K562 (cell line): ENCODE results near the gene ACSM2B. TPM values are rescaled to one million over a fixed set of nuclear protein-coding genes. Genes with fewer than 3 reads are reported as not detected.
"Not testable (repeated sequence)": the region's sequence is repeated elsewhere in the genome, so short reads cannot be mapped to it uniquely, and the experiment has no call there.

Source experiments
- ATAC-seq: fragments of 200-7000 bp; cut with Tn5 transposase; 3 replicates; pipeline ENCODE4 v1.9.1; 2020; ENCODE audit warnings: moderate library complexity
- BruUV-seq: library from RNA; stranded (reverse); fragments of 400-500 nt; replicated peaks from 2 replicates; lab custom pipeline; 2021; lab: Mats Ljungman, UMichigan
- CTCF ChIA-PET: fragments of 300-600 bp; formaldehyde crosslinking; extraction: SDS; loops from one replicate; lab custom pipeline; 2021; ENCODE audit warnings: low intra/inter-chr PET ratio; lab: Yijun Ruan, JAX
- POLR2A ChIA-PET: fragments of 300-600, 350-650 bp; sonication (Branson Sonifier 250); formaldehyde crosslinking; extraction: SDS; loops from one replicate; lab custom pipeline; 2021; ENCODE audit warnings: antibody characterized with exemption, inconsistent platforms; lab: Yijun Ruan, JAX
- DNase-seq, 4 experiments: peaks; one replicate each; pipeline versions ENCODE4 v3.0.0 to v3.0.0-alpha.2; 2011 to 2018; ENCODE audit warnings: low spot score in 3 of 4, mixed read lengths in 3 of 4; ENCODE audit errors: extremely low read depth in 1 of 4
- FAIRE-seq: peaks from 2 replicates; lab custom pipeline; 2011; peaks lifted over from hg19 to GRCh38; lab: Jason Lieb, UNC
- H2AFZ ChIP-seq: 2 replicates; pipeline ENCODE4 v1.6.0; 2011; ENCODE audit warnings: low read depth, low read length, control low read depth, inconsistent platforms
- H3K27ac ChIP-seq: fragments of 200-600 bp; 3 replicates; pipeline ENCODE4 v1.8.0; 2011; ENCODE audit warnings: low read depth, mild to moderate bottlenecking, control low read depth, inconsistent platforms, low read length, moderate library complexity, mixed read lengths; ENCODE audit errors: extremely low read depth
- H3K27me3 ChIP-seq, 2 experiments: fragments of 300-600 bp in 1 of 2; 2 replicates in 1 of 2; 3 replicates in 1 of 2; pipeline versions ENCODE4 v1.6.0 to v1.8.0; 2011; ENCODE audit warnings: inconsistent platforms in 2 of 2, low read length in 2 of 2, mild to moderate bottlenecking in 1 of 2, mixed read lengths in 1 of 2, moderate library complexity in 1 of 2; ENCODE audit not compliant: control insufficient read depth in 2 of 2, insufficient read depth in 2 of 2
- H3K36me3 ChIP-seq: fragments of 300-600 bp; 3 replicates; pipeline ENCODE4 v1.8.0; 2011; ENCODE audit warnings: mild to moderate bottlenecking, low read length, inconsistent platforms; ENCODE audit not compliant: control insufficient read depth, insufficient read depth
- H3K4me1 ChIP-seq, 2 experiments: fragments of 200-600 bp in 1 of 2; replicated peaks in 1 of 2; 2 replicates in 1 of 2; 3 replicates in 1 of 2; pipeline versions ENCODE4 v1.5.1 to v1.8.0; 2011; ENCODE audit warnings: inconsistent platforms in 2 of 2, low read length in 2 of 2, mild to moderate bottlenecking in 1 of 2, mixed read lengths in 1 of 2, moderate library complexity in 1 of 2; ENCODE audit not compliant: control insufficient read depth in 2 of 2, insufficient read depth in 2 of 2
- H3K4me2 ChIP-seq: 2 replicates; pipeline ENCODE4 v1.6.1; 2011; ENCODE audit warnings: low read length, control low read depth, inconsistent platforms, mixed read lengths; ENCODE audit not compliant: insufficient read depth
- H3K4me3 ChIP-seq: fragments of 200-600 bp; sonication (generic), shearing (Covaris generic); 2 replicates; pipeline ENCODE4 v1.5.1; 2016; ENCODE audit warnings: control low read depth, inconsistent platforms
- H3K79me2 ChIP-seq: fragments of 200-600 bp; 3 replicates; pipeline ENCODE4 v1.8.0; 2011; ENCODE audit warnings: low read length, inconsistent platforms; ENCODE audit not compliant: control insufficient read depth, insufficient read depth
- H3K9ac ChIP-seq, 2 experiments: 2 replicates each; pipeline versions ENCODE4 v1.6.0 to v1.6.1; 2011; ENCODE audit warnings: low read depth in 2 of 2, low read length in 2 of 2, control low read depth in 1 of 2, inconsistent platforms in 1 of 2, mild to moderate bottlenecking in 1 of 2, mixed read lengths in 1 of 2; ENCODE audit not compliant: insufficient read depth in 1 of 2
- H3K9me1 ChIP-seq: one replicate; pipeline ENCODE4 v1.6.0; 2011; ENCODE audit warnings: inconsistent platforms, mild to moderate bottlenecking, low read length, moderate library complexity; ENCODE audit not compliant: control insufficient read depth, insufficient read depth
- H3K9me3 ChIP-seq: replicated peaks from 2 replicates; pipeline ENCODE4 v1.5.1; 2011; ENCODE audit warnings: low read depth, low read length, inconsistent platforms; ENCODE audit not compliant: control insufficient read depth, insufficient read depth
- H4K20me1 ChIP-seq: replicated peaks from 2 replicates; pipeline ENCODE4 v1.6.1; 2011; ENCODE audit warnings: low read length, inconsistent platforms, mixed read lengths; ENCODE audit not compliant: control insufficient read depth, insufficient read depth
- ELF1 ChIP-seq: fragments of 200-800 bp; sonication (Bioruptor generic); IDR thresholded peaks from 2 replicates; pipeline ENCODE4 v1.6.1; 2016; ENCODE audit warnings: missing genetic modification characterization, missing compliant biosample characterization
- ETV5 ChIP-seq: sonication (generic); formaldehyde crosslinking; IDR thresholded peaks from 2 replicates; pipeline ENCODE4 v1.4.0; 2020; ENCODE audit warnings: low read depth, mild to moderate bottlenecking, missing genetic modification reagents
- GABPA ChIP-seq: fragments of 200-800 bp; sonication (Bioruptor generic); conservative IDR thresholded peaks from 2 replicates; pipeline ENCODE4 v1.6.1; 2016; ENCODE audit warnings: low read depth, missing genetic modification characterization, missing compliant biosample characterization
- HLTF ChIP-seq: fragments of 450-650 bp; IDR thresholded peaks from 2 replicates; pipeline ENCODE4 v1.6.1; 2016
- NFIC ChIP-seq: fragments of 450-650 bp; IDR thresholded peaks from 2 replicates; pipeline ENCODE4 v1.6.1; 2017; ENCODE audit warnings: mild to moderate bottlenecking, inconsistent platforms
- NR2C2 ChIP-seq, 2 experiments: fragments of 200-800 bp in 1 of 2; sonication (Bioruptor generic) in 1 of 2; sonication (generic) in 1 of 2; formaldehyde crosslinking in 1 of 2; IDR thresholded peaks; 2 replicates each; pipeline versions ENCODE4 v1.6.1 to v1.8.0; 2016 to 2022; ENCODE audit warnings: mild to moderate bottlenecking in 1 of 2, missing compliant biosample characterization in 1 of 2, missing genetic modification characterization in 1 of 2, missing genetic modification reagents in 1 of 2
- TAF9B ChIP-seq: fragments of 450-650 bp; IDR thresholded peaks from 2 replicates; pipeline ENCODE4 v1.6.1; 2018; ENCODE audit warnings: mild to moderate bottlenecking; ENCODE audit not compliant: partially characterized antibody
- ZC3H11A ChIP-seq: IDR thresholded peaks from 2 replicates; pipeline ENCODE4 v1.6.1; 2012; ENCODE audit warnings: low read depth, low read length, improper control_type of control experiment
- ZNF212 ChIP-seq: fragments of 450-650 bp; formaldehyde crosslinking; IDR thresholded peaks from 2 replicates; pipeline ENCODE4 v1.4.0; 2020; ENCODE audit warnings: mild to moderate bottlenecking
- ZNF512 ChIP-seq: IDR thresholded peaks from 2 replicates; pipeline ENCODE4 v1.6.1; 2016; ENCODE audit warnings: missing genetic modification characterization, missing compliant biosample characterization
- WGBS: fragments of 100-300 bp; shearing (Covaris generic); methylation state at CpG from one replicate; pipeline ENCODE4 v1.1.6; 2016; ENCODE audit warnings: low coverage, mixed read lengths; ENCODE audit not compliant: insufficient coverage; ENCODE audit errors: missing lambda C conversion rate; 5-methylcytosine and 5-hydroxymethylcytosine counted together
- in situ Hi-C: fragments of 300-500 bp; cut with MboI; formaldehyde crosslinking; loops from 4 replicates; pipeline ENCODE4 v1.15.0; 2018; ENCODE audit warnings: inconsistent platforms, mixed read lengths
- intact Hi-C: fragments of 100-400 bp; cut with micrococcal nuclease; formaldehyde crosslinking; loops from 2 replicates; pipeline ENCODE4 v1.14.2; 2022
- polyA plus RNA-seq, 8 experiments: library from polyadenylated mRNA; depleted of rRNA in 4 of 8; stranded (reverse) in 5 of 8; unstranded in 3 of 8; fragments of >200 nt; fragmentation: Nextera tagmentation in 2 of 8; fragmentation: Illumina TruSeq in 1 of 8; extraction: Ambion mirVana in 2 of 8; extraction: Trizol in 1 of 8; gene quantifications; 2 replicates each; pipeline versions ENCODE4 v1.2.1 to v1.2.3, GENCODE V29; 2011 to 2014; ENCODE audit warnings: inconsistent platforms in 1 of 8, missing spikeins in 1 of 8
- total RNA-seq, 7 experiments: library from RNA; depleted of rRNA in 6 of 7; stranded (reverse); fragments of >200 nt in 6 of 7; fragmentation: Illumina TruSeq in 2 of 7; extraction: Trizol in 2 of 7; gene quantifications; 2 replicates each; pipeline versions ENCODE4 v1.2.1 to v1.2.3, GENCODE V29; 2011 to 2021; ENCODE audit warnings: low replicate concordance in 1 of 7

Gene ACSM2B
- total and polyA plus RNA-seq, 9 of the 15 experiments (the other 6 are each of a cell fraction or from before 2014, with no cell fraction given) = 0.06 to 0.69 (median 0.55) TPM; not detected in 3

GRCh38 chr16:20538181-20538580 is 38.0 kb downstream of the ACSM2B start (continued):
- TF ChIP-seq NFIC (no peak), GABPA (peak; percentile 53; the same call in 1 of the 2 replicates), ELF1 (tag) (peak; percentile 55; the same call in 1 of the 2 replicates), ZC3H11A (no peak), TAF9B (no peak), NR2C2 (CRISPR knock-in tag; IDR thresholded peaks at IDR 0.05) (no peak), NR2C2 (tag; IDR thresholded peaks at IDR 0.05) (peak; percentile 26; the same call in 1 of the 2 replicates), HLTF (no peak), ZNF212 (no peak), ETV5 (CRISPR knock-in tag) (no peak)

GRCh38 chr16:20536669-20537068 is 39.5 kb downstream of the ACSM2B start:
- ATAC-seq, in situ Hi-C loops: not testable (repeated sequence)

GRCh38 chr16:20532284-20532792 is 43.8 kb downstream of the ACSM2B start:
- DNase-seq, H3K9me3 ChIP-seq, H4K20me1 ChIP-seq, ATAC-seq, POLR2A ChIA-PET, H2AFZ ChIP-seq, H3K4me1 ChIP-seq, CTCF ChIA-PET, BruUV-seq, H3K4me2 ChIP-seq, H3K9me1 ChIP-seq, H3K79me2 ChIP-seq, H3K27me3 ChIP-seq, H3K36me3 ChIP-seq, H3K9ac ChIP-seq, in situ Hi-C loops, H3K4me3 ChIP-seq, H3K27ac ChIP-seq, FAIRE-seq: not testable (repeated sequence)
- no CpG with 5 or more reads among the region's 3 CpGs for WGBS
- intact Hi-C loops = loop anchor here (10.0 kb wide), 1 partner anchor 272 kb away; the partner anchor contains the start of genes ERI2 and REXO5

More at GRCh38 chr16:20536669-20537068, 39.5 kb downstream of the ACSM2B start:
- H3K27me3 ChIP-seq, H3K27ac ChIP-seq, BruUV-seq, CTCF ChIA-PET, H3K9me1 ChIP-seq, DNase-seq, POLR2A ChIA-PET: not testable (repeated sequence)
- 9% methylated on average over 1 of the region's 1 CpG for WGBS
- TF ChIP-seq ZNF512 = peak; percentile 94
- TF ChIP-seq, all 486 proteins: peak for 1; not testable (repeated sequence) for 485
- not testable (repeated sequence) for H2AFZ ChIP-seq, FAIRE-seq, H3K9me3 ChIP-seq, H3K4me3 ChIP-seq, H3K4me1 ChIP-seq, H3K9ac ChIP-seq, H3K4me2 ChIP-seq, H3K36me3 ChIP-seq, H3K79me2 ChIP-seq, H4K20me1 ChIP-seq
- intact Hi-C loops = loop anchor here (10.0 kb wide), 1 partner anchor 268 kb away; the partner anchor contains the start of genes ERI2 and REXO5
